ENCODE results near the gene LNX1.

DNA sequence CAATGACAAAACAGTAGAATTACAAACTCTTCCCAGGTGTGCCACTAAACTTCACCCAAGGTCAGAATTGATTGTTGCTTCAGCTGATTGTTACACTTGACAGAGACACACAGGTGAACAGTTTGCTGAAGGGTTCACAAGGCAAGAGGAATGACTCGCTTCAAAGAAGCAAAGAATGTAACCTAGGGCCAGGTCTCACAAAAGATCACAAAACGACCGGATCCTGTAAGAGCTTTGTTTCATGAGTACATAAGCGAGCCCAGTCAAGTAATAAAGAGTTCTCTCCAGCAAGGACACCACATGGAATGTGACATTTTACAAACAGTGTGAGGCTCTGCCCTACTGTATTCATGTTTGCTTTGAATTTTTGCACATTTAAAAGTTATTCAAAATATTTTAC lies 9.1 kb downstream of the LNX1 start:
- TF ChIP-seq, protein P1, sequence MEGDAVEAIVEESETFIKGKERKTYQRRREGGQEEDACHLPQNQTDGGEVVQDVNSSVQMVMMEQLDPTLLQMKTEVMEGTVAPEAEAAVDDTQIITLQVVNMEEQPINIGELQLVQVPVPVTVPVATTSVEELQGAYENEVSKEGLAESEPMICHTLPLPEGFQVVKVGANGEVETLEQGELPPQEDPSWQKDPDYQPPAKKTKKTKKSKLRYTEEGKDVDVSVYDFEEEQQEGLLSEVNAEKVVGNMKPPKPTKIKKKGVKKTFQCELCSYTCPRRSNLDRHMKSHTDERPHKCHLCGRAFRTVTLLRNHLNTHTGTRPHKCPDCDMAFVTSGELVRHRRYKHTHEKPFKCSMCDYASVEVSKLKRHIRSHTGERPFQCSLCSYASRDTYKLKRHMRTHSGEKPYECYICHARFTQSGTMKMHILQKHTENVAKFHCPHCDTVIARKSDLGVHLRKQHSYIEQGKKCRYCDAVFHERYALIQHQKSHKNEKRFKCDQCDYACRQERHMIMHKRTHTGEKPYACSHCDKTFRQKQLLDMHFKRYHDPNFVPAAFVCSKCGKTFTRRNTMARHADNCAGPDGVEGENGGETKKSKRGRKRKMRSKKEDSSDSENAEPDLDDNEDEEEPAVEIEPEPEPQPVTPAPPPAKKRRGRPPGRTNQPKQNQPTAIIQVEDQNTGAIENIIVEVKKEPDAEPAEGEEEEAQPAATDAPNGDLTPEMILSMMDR (IDR thresholded peaks at IDR 0.05; ENCODE audit: insufficient read depth, low read depth, low read length) = no peak
- TF ChIP-seq EZH2 (IDR thresholded peaks at IDR 0.05; ENCODE audit: insufficient read depth, low read length) = no peak
